Osteoblast (primary cell): ENCODE results near the gene TIMM44. TPM values are rescaled to one million over a fixed set of nuclear protein-coding genes. Genes with fewer than 3 reads are reported as not detected.

ENCODE experiments used
- DNase-seq: peaks from one replicate; pipeline ENCODE4 v3.0.0; 2011; ENCODE audit warnings: low spot score, mixed read lengths; ENCODE audit not compliant: insufficient read length; ENCODE audit errors: missing footprints
- H2AFZ ChIP-seq: 2 replicates; pipeline ENCODE4 v1.6.0; 2011; ENCODE audit warnings: mild to moderate bottlenecking, low read length
- H3K27ac ChIP-seq: 2 replicates; pipeline ENCODE4 v1.5.1; 2011; ENCODE audit warnings: mild to moderate bottlenecking, low read depth, low read length, moderate library complexity
- H3K27me3 ChIP-seq: 2 replicates; pipeline ENCODE4 v1.6.0; 2012; ENCODE audit warnings: mild to moderate bottlenecking, control low read depth, inconsistent platforms, low read length, moderate library complexity; ENCODE audit not compliant: insufficient read depth
- H3K36me3 ChIP-seq: 2 replicates; pipeline ENCODE4 v1.5.1; 2011; ENCODE audit warnings: mild to moderate bottlenecking, low read length, control low read depth, moderate library complexity; ENCODE audit not compliant: insufficient read depth
- H3K4me1 ChIP-seq: 2 replicates; pipeline ENCODE4 v1.5.1; 2011; ENCODE audit warnings: mild to moderate bottlenecking, low read length, control low read depth, moderate library complexity; ENCODE audit not compliant: insufficient read depth
- H3K4me2 ChIP-seq: 2 replicates; pipeline ENCODE4 v1.6.0; 2011; ENCODE audit warnings: mild to moderate bottlenecking, low read length; ENCODE audit not compliant: insufficient read depth
- H3K4me3 ChIP-seq: fragments of 200-600 bp; sonication (generic); 3 replicates; pipeline ENCODE4 v1.5.1; 2012; ENCODE audit warnings: mild to moderate bottlenecking, low read length, inconsistent platforms; ENCODE audit not compliant: insufficient read depth
- H3K79me2 ChIP-seq: 2 replicates; pipeline ENCODE4 v1.6.0; 2012; ENCODE audit warnings: mild to moderate bottlenecking, low read length, control low read depth, inconsistent platforms; ENCODE audit not compliant: insufficient read depth
- H3K9me3 ChIP-seq: 2 replicates; pipeline ENCODE4 v1.5.1; 2011; ENCODE audit warnings: low read depth, low read length, control low read depth
- H4K20me1 ChIP-seq: 2 replicates; pipeline ENCODE4 v1.6.0; 2012; ENCODE audit warnings: mild to moderate bottlenecking, low read length, control low read depth; ENCODE audit not compliant: insufficient read depth
- total RNA-seq: library from RNA; depleted of rRNA; stranded (reverse); fragments of >200 nt; gene quantifications from 2 replicates; pipeline ENCODE4 v1.2.3, GENCODE V29; 2012
- TF ChIP-seq, protein P1 (sequence below): IDR thresholded peaks from 2 replicates; pipeline ENCODE4 v1.5.1; 2011; ENCODE audit warnings: mild to moderate bottlenecking, low read depth, low read length, moderate library complexity; ENCODE audit errors: extremely low read depth

Gene TIMM44
- total RNA-seq, 1 donor: 52.5 TPM

DNA sequence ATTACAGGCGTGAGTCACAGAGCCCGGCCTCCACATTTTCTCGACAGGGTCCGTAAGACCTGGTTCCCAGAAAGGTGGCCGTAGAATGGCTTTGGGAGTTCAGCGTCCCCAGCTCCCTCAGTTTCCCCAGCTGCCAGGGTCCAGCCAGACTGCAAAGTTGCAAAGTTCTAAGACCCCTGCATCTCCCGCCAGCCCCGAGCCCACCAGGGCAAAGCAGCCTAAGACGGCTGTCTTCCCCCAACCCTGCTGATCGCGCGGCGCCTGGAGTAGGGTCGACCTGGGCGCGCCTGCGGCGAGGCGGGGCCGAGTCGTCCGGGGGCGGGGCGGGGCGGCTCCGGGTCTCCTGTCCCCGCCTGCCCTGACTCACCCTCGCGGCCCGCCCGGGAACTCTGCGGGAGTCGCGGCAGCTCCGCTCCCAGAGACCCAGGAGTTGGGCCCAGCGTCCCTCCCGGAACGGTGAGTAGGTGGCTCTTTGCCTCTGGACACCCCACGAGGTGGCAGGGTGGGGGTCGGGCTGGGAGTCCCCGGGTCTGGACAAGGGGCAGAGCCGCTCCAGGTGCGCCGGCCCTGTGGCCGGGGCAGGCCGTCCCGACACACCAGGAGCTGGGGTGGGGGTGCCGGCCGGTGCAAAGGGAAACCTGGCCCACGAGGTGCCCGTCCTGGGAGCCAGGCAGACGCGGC, 55.2 kb downstream of the TIMM44 start, which contains the start of gene LRRC8E:
LRRC8E (plus strand) TSS at position 366 of the 681 bp plus-strand sequence. CDS start 7,094 bp downstream, outside the sequence.
- Histone ChIP-seq H3K36me3 (no peaks in the 10 kb centered on the region), H3K27ac (peak within 1 kb of the TSS; percentile 58), H3K4me3 (peak within 1 kb of the TSS; percentile 86), H4K20me1 (no peaks in the 10 kb centered on the region), H3K4me2 (peak within 1 kb of the TSS; percentile 92), H3K27me3 (no peaks in the 10 kb centered on the region), H3K4me1 (peaks cover 11% of the 10 kb centered on the region), H3K79me2 (peaks cover 12% of the 10 kb centered on the region), H2AFZ (peak within 1 kb of the TSS; percentile 78), H3K9me3 (no peaks in the 10 kb centered on the region)
- DNase-seq: peak; percentile 99
- TF ChIP-seq, protein P1, sequence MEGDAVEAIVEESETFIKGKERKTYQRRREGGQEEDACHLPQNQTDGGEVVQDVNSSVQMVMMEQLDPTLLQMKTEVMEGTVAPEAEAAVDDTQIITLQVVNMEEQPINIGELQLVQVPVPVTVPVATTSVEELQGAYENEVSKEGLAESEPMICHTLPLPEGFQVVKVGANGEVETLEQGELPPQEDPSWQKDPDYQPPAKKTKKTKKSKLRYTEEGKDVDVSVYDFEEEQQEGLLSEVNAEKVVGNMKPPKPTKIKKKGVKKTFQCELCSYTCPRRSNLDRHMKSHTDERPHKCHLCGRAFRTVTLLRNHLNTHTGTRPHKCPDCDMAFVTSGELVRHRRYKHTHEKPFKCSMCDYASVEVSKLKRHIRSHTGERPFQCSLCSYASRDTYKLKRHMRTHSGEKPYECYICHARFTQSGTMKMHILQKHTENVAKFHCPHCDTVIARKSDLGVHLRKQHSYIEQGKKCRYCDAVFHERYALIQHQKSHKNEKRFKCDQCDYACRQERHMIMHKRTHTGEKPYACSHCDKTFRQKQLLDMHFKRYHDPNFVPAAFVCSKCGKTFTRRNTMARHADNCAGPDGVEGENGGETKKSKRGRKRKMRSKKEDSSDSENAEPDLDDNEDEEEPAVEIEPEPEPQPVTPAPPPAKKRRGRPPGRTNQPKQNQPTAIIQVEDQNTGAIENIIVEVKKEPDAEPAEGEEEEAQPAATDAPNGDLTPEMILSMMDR: no peak

- H3K4me3 ChIP-seq: peak overlapping the region; percentile 86
- peak; percentile 17 for DNase-seq
- TF ChIP-seq, protein P1: no peak
- no peak overlapping the region for H3K27ac ChIP-seq
- peaks cover 12% of the 10 kb centered on the region for H3K79me2 ChIP-seq
- no peaks in the 10 kb centered on the region for H3K27me3 ChIP-seq
- peaks cover 11% of the 10 kb centered on the region for H3K4me1 ChIP-seq
- no peaks in the 10 kb centered on the region for H3K36me3 ChIP-seq
- peak overlapping the region; percentile 26 for H2AFZ ChIP-seq
- H4K20me1 ChIP-seq: no peaks in the 10 kb centered on the region
- H3K4me2 ChIP-seq: peak overlapping the region; percentile 92
- H3K9me3 ChIP-seq: no peaks in the 10 kb centered on the region
These were observed 55.9 kb downstream of the TIMM44 start for GRCh38 chr19:7887408-7888144.

GRCh38 chr19:7885818-7886217, 57.6 kb downstream of the TIMM44 start:
- Histone ChIP-seq H3K9me3 (no peaks in the 10 kb centered on the region), H2AFZ (no peak overlapping the region), H3K4me3 (no peak overlapping the region), H4K20me1 (no peaks in the 10 kb centered on the region), H3K4me1 (peaks cover 4% of the 10 kb centered on the region), H3K4me2 (no peak overlapping the region), H3K27ac (no peak overlapping the region), H3K27me3 (no peaks in the 10 kb centered on the region), H3K36me3 (no peaks in the 10 kb centered on the region), H3K79me2 (peaks cover 11% of the 10 kb centered on the region)
- TF ChIP-seq, protein P1: no peak
- DNase-seq: peak; percentile 25
